HG03095 (cell line): Measurements from ENCODE around the gene PDIK1L.

Source experiments
- ATAC-seq: cut with Tn5 transposase; IDR thresholded peaks from one replicate; pipeline ENCODE4 v1.9.1; 2021; ENCODE audit warnings: moderate library complexity; ENCODE audit not compliant: unreplicated experiment

Gene PDIK1L

DNA sequence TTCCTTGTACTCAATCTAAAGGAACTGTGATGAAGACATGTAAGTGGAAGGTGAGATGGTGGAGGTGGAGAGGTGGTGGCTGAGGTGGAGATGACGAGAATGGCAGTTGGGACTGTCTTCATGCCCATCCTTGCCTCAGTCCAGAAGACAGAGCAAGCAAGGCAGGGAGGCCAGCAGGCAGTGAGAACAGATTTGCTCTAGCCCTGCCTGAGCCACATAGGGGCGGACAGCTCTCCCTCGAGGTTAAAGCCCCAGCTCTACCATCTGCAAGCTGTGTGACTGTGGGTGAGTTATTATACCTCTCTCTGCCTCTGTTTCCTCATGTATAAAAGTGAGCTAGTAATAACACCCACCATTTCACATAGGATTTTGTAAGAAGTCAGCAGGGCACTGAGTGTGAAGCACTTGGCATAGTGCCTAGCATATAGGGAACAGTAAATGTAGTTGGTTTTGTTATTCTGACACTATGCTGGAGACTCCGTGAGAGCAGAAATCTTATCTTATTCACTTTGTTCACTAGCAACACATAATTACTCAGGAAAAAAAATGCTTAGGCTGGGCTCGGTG is 42.4 kb downstream of the PDIK1L start:
- no peak for ATAC-seq

DNA sequence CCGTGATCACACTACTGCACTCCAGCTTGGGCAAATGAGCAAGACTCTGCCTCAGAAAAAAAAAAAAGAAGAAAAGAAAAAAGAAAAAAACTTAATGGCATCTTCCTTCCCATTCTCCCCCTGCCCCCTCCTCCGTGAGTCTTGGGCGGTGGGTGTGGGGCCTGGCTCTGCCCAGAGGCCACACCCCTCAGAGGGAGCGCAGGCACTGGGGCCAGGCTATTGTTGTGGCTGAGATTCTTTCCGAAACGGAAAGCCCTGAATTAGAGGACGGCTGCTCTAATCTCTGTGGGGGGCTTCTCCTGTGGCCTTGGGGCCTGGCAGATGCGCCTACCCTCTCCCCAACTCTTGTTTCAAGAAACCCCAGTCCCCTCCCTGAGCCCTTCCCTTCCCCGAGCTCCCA is 43.1 kb downstream of the PDIK1L start:
- ATAC-seq: no peak

DNA sequence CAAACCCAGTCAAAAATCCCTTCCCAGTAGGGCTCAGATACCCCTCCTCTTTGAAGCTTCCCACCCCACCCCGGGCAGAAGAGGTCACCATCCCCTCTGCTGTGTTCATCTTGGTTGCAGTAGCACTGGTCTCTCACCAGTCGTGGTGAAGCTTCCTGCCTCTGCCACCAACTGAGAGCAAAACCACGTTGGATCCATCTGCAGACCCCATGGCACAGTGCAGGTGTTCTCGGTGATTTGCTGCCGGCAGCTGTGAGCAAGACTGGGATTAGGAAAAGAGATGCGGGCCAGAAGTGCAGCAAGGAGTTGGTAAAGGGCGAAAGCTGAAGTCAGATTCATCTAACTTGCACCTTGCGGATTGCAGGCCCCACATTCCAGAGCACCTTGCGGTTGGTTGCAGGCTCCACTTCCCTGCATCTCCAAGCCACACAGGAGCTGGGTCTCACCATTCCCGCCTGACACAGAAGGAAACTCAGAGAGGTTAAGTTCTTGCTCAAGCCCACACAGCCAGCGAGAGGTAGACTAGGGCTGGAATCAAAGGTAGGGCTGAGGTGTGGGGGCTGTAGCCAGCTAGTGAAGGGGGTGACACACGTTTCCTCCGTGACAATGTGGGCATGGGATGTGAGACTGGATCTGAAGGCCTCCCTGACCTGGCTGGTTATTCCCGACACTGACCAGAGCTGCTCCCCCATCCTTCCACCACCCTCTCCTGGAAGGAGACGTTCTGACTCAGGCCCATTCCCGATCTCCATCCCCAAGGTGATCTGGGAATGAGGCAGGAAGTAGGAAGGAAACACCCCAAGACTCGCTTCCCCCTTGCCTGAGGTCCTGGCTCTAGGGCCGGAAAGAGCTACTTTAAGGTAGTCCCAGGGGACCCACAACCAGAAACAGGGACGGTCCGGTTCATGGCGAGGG is 44.0 kb downstream of the PDIK1L start:
- ATAC-seq: no peak

DNA sequence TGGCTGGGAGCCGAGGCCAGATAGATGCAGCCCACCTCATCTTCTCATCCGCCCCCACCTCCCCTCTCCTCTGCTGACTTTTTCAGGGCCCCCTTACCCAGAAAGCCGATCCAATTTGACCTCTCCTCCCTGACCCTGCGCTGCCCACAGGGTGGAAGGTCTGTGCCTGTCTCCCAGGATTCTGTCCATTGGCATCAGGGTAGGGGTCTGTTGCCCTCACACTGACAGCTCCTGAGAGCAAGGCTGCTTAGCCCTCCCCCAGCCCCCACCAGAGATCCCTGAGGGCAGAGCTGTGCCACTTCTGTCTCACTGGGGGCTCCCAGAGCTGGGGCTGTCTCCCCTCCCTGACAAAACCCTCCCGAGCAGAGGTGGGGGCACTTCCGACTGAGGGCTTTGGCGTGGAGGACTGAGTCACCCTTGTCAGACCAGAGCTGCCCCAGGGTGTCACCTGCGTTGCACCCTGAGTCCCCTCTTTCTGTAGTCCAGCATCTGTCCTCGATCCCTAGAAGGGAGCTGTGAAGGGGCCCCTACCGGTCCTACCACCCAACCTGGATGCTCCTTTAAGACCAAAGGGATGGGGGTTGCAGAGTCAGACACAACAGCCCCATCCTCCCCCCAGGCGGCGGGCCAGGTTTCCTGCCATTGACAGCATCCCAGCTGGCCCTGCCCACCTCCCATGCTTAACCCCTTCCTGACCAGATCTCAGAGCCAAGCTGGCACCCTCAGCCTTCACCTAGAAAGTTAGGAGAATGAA is 44.8 kb downstream of the PDIK1L start:
- ATAC-seq: no peak

DNA sequence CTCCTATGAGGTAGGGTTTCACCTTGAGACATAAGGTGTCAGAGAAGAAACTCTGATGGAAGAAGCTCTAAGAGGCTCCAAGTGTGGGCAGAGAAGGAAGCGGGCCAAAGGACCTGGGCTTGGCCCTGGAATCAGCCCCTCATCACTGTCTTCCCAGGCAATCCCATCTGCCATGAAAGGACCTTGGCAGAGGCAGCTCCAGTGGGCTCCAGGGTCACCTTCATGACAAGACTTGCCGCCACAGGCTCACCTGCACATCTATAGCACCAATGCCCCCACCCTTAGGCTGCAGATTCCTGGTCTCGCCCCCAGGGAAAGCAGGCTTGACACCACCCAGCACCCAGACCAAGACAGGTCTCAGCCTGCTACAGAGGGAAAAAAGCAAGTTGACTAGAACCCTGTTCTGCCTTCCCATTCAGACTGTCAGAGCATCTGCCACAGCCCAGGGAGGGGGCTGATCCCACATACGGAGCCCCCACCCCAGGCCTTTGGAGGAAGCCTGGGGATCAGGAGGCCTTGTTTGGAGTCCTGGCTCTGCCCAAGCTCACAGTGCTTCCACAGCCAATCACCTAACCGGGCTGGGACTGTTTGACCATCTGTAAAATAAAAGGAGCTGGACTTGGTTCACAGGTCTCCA is 46.8 kb downstream of the PDIK1L start:
- ATAC-seq: no peak

DNA sequence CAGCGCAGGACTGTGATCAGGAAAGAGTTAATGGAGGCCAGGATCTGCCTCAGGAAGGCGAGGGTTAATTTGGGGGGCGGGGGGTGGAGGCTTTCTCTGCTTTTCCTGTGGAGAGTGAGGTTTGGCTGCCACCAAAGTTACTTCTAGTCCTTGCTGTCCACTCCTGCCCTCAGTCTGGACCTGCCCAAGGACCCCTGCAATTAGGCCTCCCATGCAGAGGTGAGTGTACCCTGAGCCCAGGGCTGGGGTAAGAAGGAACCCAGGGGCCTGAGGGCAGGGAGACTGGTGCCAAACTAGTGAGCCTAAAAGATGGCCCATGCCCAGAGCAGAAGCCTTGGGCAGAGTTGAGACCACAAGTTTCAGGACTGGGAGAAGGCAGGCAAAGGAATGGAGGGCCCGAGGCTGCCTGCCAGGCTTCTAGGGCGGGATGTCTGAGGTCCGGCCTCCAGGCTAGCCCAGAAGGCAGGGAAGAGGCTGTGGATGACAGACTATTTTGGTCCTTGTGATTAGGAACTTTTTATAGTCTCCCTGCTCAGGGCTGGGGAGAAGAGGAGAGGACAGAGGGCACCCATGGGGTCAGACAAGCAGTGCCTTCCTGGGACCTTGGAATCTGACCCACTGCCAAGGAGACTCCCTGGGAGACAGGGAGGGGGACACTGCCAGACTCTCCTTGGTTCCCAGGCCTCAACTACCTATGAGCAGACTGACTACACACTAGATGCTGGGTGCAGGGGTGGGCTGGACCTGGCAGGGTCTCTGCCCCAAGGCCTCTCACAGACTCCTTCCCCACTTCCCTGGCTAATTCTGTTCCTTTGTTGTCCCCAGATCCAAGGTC is 47.5 kb downstream of the PDIK1L start, which contains the start of gene FAM110D:
TSS of gene FAM110D (plus strand) at position 172 of the 835 bp plus-strand sequence. CDS start 2,213 bp downstream, outside the sequence.
- ATAC-seq: no peak

DNA sequence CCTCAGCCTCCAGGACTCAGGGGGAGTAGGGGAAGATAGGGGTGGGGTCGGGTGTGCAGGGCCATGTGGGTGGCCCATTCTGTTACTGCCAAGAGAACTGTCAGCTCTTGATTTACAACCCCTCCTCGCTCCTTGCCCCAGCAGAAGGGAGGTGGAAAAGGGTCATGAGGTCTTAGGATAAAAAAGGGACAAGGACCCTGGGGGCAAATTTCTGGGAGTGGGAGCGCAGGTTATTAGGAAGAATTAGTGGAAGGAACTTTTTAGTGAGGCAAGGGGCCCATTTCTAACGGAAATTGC is 48.1 kb downstream of the PDIK1L start:
- ATAC-seq: no peak

DNA sequence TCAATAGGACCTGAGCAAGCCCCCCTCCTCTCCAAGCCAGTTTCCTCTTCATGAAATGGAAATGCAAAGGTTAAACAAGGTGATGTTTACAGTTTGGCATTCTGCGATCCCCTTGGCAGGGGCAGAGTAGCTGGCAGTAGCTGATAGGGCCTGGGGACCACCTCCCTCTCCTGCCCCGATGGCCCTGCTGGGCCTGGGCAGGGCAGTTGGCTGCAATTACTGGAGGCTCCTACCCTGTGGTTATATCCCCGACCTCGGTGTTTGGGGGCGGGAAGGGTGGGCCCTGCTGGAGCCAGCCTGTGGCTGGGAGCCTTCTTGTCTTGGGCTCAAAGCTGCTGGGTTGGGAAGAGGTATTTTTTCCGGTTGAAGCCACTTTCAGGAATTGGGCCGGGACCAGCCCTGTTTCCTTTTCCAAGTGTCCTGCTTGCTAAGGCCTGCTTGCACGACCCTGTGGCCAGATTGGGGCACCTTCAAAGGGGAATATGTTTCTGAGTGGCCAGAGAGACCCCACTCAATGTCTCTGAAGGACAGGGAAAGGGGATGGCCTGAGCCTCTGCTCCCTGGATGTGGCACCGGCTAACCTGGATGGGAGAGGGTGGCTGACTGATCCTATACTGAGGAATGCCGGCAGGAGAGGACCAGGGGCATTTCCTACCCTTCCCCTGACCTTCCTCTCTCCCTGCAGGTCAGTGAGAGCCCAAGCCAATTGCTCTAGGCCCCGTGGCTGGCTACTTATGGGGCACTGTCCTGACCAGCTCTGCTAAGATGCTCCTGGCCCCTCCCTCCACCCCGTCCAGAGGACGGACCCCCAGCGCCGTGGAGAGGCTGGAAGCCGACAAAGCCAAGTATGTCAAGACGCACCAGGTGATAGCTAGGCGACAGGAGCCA is 49.1 kb downstream of the PDIK1L start:
- no peak for ATAC-seq

DNA sequence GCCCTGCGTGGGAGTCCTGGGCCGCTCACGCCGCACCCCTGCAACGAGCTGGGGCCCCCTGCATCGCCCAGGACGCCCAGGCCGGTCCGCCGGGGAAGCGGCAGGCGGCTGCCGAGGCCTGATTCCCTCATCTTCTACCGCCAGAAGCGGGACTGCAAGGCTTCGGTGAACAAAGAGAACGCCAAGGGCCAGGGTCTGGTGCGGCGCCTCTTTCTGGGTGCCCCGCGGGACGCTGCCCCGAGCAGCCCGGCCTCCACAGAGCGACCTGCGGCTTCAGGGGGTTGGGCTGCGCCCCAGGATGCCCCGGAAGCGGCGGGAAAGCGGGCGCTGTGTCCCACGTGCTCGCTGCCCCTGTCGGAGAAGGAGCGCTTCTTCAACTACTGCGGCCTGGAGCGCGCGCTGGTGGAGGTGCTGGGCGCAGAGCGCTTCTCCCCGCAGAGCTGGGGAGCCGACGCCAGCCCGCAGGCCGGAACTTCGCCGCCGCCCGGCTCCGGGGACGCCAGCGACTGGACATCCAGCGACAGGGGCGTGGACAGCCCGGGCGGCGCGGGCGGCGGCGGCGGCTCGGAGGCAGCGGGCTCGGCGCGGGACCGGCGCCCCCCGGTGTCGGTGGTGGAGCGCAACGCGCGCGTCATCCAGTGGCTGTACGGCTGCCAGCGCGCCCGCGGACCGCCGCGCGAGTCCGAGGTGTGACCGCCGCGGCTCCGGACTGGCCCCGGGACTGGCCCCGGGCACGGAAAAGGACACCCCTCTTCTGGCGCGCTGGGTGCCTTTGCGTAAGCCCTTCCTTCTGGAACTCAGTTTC is 50.0 kb downstream of the PDIK1L start:
- ATAC-seq: no peak

DNA sequence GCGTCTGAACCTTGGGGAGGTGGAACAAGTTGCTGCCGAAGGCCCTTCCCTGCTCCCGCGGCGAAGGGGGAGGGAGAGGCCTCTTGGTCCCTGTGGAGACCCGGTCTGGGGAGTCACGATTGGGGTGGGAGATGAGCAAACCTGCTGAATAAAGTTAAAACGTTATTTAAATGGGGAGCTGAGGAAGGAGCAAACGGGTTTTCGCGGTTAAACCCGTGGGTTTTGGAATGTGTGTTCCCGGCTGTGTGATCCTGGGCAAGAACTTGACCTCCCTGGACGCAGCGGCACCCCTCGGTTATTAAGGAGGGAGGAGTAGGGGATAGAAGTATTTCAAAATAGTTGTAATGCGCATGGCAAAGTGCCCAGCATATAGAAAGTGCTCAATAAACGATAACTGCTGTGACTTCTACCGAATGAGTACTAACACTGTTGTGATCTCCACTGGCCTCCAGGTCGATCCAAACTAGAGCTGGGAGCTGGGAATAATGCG is 50.6 kb downstream of the PDIK1L start:
- ATAC-seq: no peak

DNA sequence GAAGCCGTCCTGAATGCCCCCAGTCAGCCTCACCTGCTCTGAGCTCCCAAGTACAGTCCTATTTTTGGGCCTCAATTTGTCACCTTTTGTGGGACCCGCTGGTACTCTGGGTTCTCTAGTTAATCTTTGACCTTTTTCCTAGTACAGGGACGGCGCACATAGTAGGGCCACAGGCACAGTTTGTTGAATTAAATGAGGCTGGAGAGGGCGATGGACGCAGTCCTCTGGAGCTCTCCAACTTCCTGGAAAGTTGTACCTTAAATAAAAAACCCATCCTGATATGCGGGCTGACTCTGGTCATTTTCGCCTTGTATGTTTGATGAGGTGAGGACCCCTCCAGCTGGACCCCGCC is 52.0 kb downstream of the PDIK1L start:
- ATAC-seq: no peak

DNA sequence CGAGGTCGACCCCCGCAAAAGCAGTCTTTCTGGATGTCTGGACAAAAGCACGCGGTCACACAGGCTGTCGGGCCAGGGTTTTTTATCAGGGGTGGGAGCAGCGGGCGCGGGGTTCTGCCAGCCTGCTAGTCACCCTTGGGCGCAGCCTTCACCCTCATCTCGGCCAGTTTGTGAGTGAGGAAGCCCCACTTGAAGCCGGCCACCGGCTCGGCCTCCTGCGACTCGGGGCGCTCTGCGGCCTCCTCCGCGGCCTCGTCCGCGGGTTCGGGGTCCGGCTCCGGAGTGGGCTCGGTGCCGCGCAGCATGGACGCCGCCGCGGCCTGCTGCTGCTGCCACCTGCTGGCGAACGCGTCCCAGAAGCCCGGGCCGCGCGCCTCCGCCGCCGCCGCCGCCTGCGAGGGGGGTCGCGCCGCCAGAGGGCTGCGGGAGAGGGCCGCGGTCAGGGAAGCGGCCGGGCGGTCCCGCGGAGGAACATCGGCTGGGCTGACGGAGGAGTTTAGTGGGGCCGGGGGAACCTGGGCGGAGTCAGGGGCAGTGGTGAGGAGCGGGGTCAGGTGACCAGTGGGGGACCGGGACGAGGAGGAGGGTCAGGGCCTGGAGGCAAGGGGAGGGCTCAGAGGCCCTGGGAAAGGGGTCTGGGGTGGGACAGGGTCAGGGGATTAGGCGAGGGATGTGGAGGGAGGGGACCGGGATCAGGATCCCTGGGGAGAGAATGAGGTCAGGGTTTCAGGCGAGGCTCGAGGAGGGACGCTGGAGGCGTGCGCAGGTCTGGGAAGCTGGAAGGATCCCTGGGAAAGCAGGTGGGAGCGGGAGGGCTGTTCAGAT is 52.6 kb downstream of the PDIK1L start:
- no peak for ATAC-seq

DNA sequence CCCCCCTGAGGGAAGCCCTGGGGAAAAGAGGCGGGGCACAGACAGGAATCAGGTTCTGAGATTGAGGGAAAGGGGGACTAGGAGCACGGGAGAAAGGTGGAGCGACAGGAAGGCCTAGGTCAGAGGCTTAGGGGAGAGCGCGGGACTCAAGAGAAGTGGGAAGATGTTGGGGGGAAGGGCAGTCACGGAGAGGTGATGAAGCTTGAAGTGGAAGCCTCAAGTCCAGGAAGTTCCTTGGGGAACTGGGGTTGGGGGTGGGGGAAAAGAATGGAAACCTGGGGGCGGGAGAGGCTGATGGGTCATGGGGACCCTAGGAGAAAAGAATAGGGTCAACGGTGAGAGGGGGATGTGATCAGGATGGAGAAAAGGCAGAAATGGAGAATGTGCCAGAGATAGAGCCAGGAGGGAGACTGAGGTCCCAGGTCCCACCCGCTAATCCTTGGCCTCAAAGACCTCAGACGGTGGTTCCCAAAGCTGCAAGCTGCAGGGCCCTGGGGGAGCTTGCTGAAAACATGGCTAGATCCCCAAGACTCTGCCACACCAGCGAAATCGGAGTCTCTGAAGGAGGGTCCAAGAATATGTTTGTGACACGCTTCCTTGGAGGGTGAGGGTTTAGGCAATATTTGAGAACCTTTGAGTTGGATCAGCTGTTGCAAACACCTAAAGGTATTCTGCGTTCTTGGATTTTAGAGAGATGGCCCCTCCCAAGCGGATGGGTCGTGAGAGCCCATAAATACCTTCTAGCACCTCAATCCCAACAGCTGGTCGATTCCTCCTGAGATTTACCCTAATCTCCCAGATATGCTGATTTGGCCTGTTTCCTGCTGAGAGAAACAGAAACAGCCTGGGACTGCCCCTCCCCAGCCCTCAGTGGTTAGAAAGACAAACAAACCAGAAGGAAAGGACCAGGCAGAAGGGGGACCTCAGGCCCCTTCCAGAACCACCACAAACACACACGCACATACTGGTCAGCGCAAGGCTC is 53.5 kb downstream of the PDIK1L start:
- ATAC-seq: no peak

DNA sequence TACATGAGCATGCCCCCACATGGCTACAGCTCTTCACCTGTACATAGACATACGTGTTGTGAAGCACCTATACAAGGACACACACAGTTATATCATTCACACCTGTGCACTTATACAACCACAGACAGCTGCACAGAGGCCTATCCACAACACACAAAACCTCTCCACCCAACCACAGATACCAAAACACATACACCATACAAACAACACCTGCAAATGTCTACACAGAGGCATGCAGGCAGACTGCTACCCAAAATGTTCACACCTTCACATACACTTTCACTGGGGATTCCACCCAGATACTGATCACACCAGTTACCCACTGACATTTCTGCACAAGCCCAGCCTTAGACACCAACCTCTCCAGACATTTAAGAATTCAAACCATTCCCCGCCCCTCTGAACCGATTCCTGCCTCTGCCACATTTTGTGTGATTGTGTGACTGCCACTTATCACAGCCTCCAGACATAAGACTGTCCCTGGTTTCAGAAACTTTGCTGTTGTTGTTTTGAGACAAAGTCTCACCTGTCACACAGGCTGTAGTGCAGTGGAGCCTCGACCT is 55.2 kb downstream of the PDIK1L start:
- ATAC-seq: no peak

DNA sequence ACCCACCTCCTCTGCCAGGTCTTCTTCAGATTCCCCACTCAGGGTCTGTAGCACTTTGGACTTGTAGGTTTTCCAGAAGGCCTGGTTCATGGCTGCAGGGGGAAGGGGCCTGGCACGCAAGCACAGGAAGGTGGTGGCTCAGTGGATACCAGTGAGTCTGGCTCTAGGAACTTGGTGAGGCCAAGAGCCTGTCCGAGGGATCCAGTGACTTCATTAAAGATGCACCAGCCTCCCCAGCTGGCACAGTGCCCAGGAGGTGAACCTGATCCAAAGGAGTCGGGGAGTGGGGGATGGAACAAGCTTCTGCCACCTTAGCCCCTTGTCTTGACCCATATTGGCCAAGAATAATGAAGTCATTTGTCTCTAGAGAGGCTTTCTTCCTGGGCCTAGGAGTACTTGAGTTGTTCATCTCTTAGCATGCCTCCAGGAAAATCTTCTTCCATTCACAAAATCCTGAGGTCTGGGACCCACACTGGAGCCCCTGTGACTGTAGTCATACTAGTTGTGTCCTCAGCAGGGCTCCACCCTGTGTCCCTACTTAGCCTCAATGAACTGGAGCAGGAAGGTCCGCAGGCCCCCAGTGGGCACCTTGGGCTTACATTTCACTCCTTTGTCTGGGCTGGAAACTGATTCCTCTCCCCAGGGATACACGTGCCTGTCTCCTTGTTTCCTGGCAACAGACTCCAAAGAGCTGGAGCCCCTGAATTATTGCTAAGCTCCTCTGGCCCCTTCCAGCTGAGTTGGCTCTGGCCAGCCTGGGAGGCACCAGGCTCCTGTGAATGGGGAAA is 57.0 kb downstream of the PDIK1L start, which contains the start of gene C1orf232:
TSS of gene C1orf232 (minus strand) at position 554 of the 788 bp plus-strand sequence. CDS start at position 90, 464 bp downstream.
- no peak for ATAC-seq
